Spinal cord (tissue), 10 donors: ENCODE results near the gene CPXM1. TPM values are rescaled to one million over a fixed set of nuclear protein-coding genes. Genes with fewer than 3 reads are reported as not detected.

ENCODE experiments used
- DNase-seq, 6 donors: peaks; one replicate each; pipeline versions ENCODE4 v3.0.0 to v3.0.0-alpha.2; 2013 to 2015; ENCODE audit warnings: low spot score in 6 of 6, low read depth in 4 of 6
- H3K27ac ChIP-seq: one replicate; pipeline ENCODE4 v1.5.1; 2013; ENCODE audit warnings: low read depth, low read length, control low read depth
- H3K27me3 ChIP-seq: one replicate; pipeline ENCODE4 v1.6.1; 2013; ENCODE audit warnings: low read length; ENCODE audit not compliant: control insufficient read depth, insufficient read depth
- H3K36me3 ChIP-seq: one replicate; pipeline ENCODE4 v1.6.1; 2013; ENCODE audit warnings: low read length; ENCODE audit not compliant: control insufficient read depth, insufficient read depth
- H3K4me1 ChIP-seq: one replicate; pipeline ENCODE4 v1.6.1; 2013; ENCODE audit warnings: low read length; ENCODE audit not compliant: control insufficient read depth, insufficient read depth
- H3K4me3 ChIP-seq: one replicate; pipeline ENCODE4 v1.5.1; 2013; ENCODE audit warnings: low read depth, low read length, control low read depth
- H3K9me3 ChIP-seq: one replicate; pipeline ENCODE4 v1.6.1; 2013; ENCODE audit warnings: low read length; ENCODE audit not compliant: control insufficient read depth, insufficient read depth
- WGBS: methylation state at CpG from one replicate; pipeline ENCODE4 v1.1.5; 2013; ENCODE audit warnings: missing lambda C conversion rate; ENCODE audit not compliant: insufficient coverage; 5-methylcytosine and 5-hydroxymethylcytosine counted together
- polyA plus RNA-seq, 2 donors: library from polyadenylated mRNA; unstranded; fragments of 120-200 nt; gene quantifications; one replicate each; pipeline ENCODE4 v1.2.1, GENCODE V29; 2013; ENCODE audit not compliant: insufficient read length in 2 of 2
- total RNA-seq, 2 donors: library from RNA; depleted of rRNA in 1 of 2; stranded (reverse); fragments of 120-200 nt in 1 of 2; fragments of >200 nt in 1 of 2; gene quantifications; one replicate each; pipeline versions ENCODE4 v1.2.3 to v1.2.4, GENCODE V29; 2013 to 2014
- donor health status: healthy.

Gene CPXM1
- total and polyA plus RNA-seq, 4 donors = 37.1 to 163 (median 70.4) TPM

DNA sequence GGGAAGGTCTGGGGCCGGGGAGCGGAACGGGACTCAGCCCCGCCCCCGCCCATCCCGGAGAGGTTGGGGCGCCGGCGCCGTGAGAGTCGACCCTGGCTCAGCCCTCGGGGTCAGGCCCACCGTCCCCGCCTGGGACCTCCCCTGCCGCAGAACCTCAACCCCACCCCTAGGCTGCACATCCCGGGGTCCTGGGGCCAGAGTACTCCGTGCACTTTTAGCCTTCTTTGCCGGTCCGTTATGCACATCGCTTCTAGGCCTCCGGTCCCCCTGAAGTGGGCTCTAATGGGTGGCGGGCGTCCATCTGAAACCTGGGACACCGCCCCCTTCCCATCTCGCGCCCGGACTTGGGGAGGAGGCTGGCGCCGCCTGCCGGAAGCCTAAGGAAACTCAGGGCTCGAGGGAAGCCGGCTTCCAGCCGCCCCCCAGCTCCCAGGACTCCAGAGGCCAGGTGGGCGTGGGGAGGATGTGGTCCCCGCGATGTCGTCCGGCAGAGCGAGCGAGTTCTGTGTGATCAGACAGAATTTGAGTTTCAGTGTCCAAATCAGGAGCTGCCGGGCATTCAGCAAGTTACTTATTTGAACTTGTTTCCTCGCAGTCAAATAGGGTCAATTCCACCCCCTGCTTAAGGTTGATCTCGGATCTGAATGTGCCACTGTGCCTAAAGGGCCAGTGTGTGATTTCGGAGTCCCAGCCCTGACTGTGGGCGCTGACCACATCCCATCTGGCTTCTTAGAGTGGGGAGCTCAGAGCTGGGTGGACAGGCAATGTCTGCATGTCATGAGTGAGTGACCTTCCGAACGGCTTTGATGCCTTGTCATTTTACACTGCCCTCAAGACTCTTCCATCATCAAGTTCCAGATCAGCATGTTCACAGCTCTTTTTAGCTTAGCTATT, 47.6 kb downstream of the CPXM1 start:
- Histone ChIP-seq H3K27ac (no peak overlapping the region), H3K36me3 (peaks cover 22% of the 10 kb centered on the region), H3K4me1 (peaks cover 25% of the 10 kb centered on the region), H3K27me3 (peaks cover 60% of the 10 kb centered on the region), H3K9me3 (no peaks in the 10 kb centered on the region), H3K4me3 (peak overlapping the region; percentile 6)
- 12% methylated on average over 47 of the region's 47 CpGs for WGBS
- DNase-seq = peak in 2 of 6 donors; percentile 47 to 66

- H3K9me3 ChIP-seq = no peaks in the 10 kb centered on the region
- H3K4me3 ChIP-seq = peak overlapping the region; percentile 6
- H3K27ac ChIP-seq = no peak overlapping the region
- peaks cover 25% of the 10 kb centered on the region for H3K4me1 ChIP-seq
- 4% methylated on average over 92 of the region's 93 CpGs for WGBS
- peaks cover 60% of the 10 kb centered on the region for H3K27me3 ChIP-seq
- peak in 1 of 6 donors; percentile 38 for DNase-seq
- H3K36me3 ChIP-seq = peaks cover 22% of the 10 kb centered on the region
Observed at GRCh38 chr20:2751878-2752566, 48.4 kb downstream of the CPXM1 start.

DNA sequence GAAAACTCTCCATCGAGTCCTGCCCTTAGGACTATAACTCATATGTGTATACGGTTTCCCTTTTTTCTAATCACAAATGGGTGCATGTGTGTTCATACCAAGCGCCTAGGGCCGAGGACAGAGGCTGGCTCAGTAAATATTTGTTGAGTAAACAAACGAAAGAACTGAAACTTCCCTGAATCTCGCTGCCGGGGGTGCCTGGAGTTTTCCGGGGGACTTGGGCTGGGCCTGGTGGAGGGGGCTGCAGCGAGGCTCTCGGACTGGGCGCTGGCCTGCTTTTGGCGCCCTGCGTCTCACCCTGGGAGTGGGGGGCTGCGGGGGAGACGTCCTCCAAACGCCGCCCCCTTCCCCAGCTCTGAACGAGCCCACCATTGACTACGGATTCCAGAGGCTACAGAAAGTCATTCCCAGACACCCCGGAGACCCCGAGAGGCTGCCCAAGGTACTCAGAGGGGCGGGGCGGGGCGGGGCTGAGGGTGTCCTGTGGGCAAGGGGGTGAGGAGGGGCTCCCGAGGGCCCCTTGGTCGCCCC, 49.0 kb downstream of the CPXM1 start:
- peaks cover 60% of the 10 kb centered on the region for H3K27me3 ChIP-seq
- no peak overlapping the region for H3K4me3 ChIP-seq
- peaks cover 25% of the 10 kb centered on the region for H3K4me1 ChIP-seq
- peaks cover 22% of the 10 kb centered on the region for H3K36me3 ChIP-seq
- no peaks in the 10 kb centered on the region for H3K9me3 ChIP-seq
- peak in 1 of 6 donors; percentile 30 for DNase-seq
- 13% methylated on average over 24 of the region's 26 CpGs for WGBS
- H3K27ac ChIP-seq = peak overlapping the region; percentile 33

DNA sequence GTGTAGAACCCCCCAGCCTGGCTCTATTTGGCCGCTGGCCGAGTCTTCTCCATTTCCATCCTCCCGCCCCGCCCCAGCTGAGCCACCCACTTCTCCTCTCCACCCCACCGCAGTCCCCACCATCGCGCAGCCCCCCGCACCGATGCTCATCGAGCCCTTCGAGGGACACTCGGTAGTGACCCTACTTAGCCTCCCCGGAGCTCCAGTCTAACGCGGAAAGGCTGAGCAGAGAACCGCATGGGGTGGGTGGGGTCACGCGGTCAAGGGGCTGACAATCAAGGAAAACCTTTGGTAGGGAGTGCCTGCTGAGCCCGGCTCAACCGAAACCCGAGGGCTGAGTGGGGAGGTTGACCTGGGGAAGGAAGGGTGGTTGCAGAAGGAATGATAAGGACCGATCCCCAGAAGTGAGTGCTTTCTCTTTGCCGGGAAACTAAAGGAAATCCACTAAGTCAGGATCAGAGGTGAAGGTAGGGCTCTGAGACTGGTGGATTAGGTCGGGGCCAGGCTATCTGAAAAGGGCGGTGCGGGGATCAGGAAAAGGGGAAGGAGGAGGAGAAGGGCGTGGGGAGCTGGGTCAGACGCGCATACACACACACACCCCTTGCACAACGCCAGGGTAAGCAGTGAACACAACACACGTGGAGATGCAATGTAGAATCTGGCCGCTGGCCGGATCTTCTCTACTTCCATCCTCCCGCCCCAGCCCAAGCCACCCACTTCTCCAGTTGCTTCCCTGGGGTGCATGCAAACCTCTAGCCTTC, 49.8 kb downstream of the CPXM1 start:
- H3K36me3 ChIP-seq = peaks cover 20% of the 10 kb centered on the region
- peak in 1 of 6 donors; percentile 60 for DNase-seq
- H3K9me3 ChIP-seq = no peaks in the 10 kb centered on the region
- no peak overlapping the region for H3K4me3 ChIP-seq
- 19% methylated on average over 28 of the region's 34 CpGs for WGBS
- H3K27me3 ChIP-seq = peaks cover 60% of the 10 kb centered on the region
- H3K27ac ChIP-seq = no peak overlapping the region
- H3K4me1 ChIP-seq = peaks cover 25% of the 10 kb centered on the region

- H3K4me1 ChIP-seq = peaks cover 25% of the 10 kb centered on the region
- H3K9me3 ChIP-seq = no peaks in the 10 kb centered on the region
- no peak overlapping the region for H3K27ac ChIP-seq
- no peak for DNase-seq
- H3K4me3 ChIP-seq = no peak overlapping the region
- H3K27me3 ChIP-seq = peaks cover 60% of the 10 kb centered on the region
- H3K36me3 ChIP-seq = peaks cover 14% of the 10 kb centered on the region
- 20% methylated on average over 28 of the region's 30 CpGs for WGBS
Observed at GRCh38 chr20:2749951-2750490, 50.4 kb downstream of the CPXM1 start.

- 13% methylated on average over 41 of the region's 49 CpGs for WGBS
- Histone ChIP-seq H3K4me1 (peaks cover 25% of the 10 kb centered on the region), H3K9me3 (no peaks in the 10 kb centered on the region), H3K36me3 (peaks cover 14% of the 10 kb centered on the region), H3K4me3 (no peak overlapping the region), H3K27me3 (peaks cover 60% of the 10 kb centered on the region), H3K27ac (no peak overlapping the region)
- no peak for DNase-seq
Observed at GRCh38 chr20:2749343-2749950, 51.0 kb downstream of the CPXM1 start.

DNA sequence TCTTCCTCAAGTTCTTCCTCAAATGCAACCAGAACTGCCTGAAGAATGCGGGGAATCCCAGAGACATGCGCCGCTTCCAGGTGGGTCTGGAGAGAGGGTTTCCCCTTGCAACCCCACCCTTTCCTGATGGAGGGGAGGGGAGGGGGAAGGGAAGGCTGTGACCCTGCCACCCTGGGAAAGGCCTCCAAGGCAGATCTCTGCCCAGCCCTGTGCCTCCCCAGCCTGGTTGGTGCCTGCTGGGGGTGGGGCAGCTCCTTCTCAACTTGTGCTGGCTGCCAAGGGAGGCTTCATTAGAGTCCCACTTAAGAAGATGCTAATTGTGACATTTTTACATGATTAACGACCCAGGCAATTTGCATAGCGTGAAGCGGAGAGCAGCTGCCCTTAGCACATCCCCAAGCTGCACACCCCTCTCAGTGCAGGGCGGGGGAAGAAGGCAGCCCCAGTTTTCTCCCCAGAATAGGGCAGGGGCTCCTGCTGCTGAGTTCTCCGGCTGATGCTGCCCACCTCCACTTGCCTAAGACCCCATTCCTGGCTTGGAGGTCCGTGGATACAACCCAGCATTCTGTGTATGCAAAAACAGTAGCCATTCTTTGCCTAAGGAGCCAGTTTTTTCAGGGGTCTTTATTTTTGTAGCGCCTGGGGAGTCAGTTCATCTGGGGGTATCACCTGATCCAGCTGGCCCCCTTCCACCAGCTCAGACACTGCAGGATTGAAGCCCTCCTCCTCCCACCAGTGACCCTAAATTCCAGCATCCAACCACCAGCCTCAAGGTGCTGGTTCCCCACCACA, 51.7 kb downstream of the CPXM1 start:
- H3K27me3 ChIP-seq = peaks cover 53% of the 10 kb centered on the region
- H3K27ac ChIP-seq = no peak overlapping the region
- peaks cover 11% of the 10 kb centered on the region for H3K36me3 ChIP-seq
- H3K4me3 ChIP-seq = no peak overlapping the region
- DNase-seq = peak in 2 of 6 donors; percentile 25 to 78
- no peaks in the 10 kb centered on the region for H3K9me3 ChIP-seq
- H3K4me1 ChIP-seq = peaks cover 25% of the 10 kb centered on the region
- WGBS = 29% methylated on average over 7 of the region's 10 CpGs

GRCh38 chr20:2747676-2748235, 52.7 kb downstream of the CPXM1 start:
- 92% methylated on average over 7 of the region's 8 CpGs for WGBS
- no peak overlapping the region for H3K27ac ChIP-seq
- peaks cover 19% of the 10 kb centered on the region for H3K4me1 ChIP-seq
- peaks cover 11% of the 10 kb centered on the region for H3K36me3 ChIP-seq
- no peak overlapping the region for H3K4me3 ChIP-seq
- no peaks in the 10 kb centered on the region for H3K9me3 ChIP-seq
- DNase-seq = no peak
- peaks cover 43% of the 10 kb centered on the region for H3K27me3 ChIP-seq
